Superior temporal gyrus (tissue), 1 donor: ENCODE results near the gene FCGR3B.
"Not testable (repeated sequence)": the region's sequence is repeated elsewhere in the genome, so short reads cannot be mapped to it uniquely, and the experiment has no call there.

Experiments
- DNase-seq: peaks from one replicate; pipeline ENCODE4 v3.0.0-alpha.2; 2016; ENCODE audit errors: extremely low spot score

The FCGR3B gene

GRCh38 chr1:161605762-161606540, 25.0 kb downstream of the FCGR3B start:
- DNase-seq: not testable (repeated sequence)

DNA sequence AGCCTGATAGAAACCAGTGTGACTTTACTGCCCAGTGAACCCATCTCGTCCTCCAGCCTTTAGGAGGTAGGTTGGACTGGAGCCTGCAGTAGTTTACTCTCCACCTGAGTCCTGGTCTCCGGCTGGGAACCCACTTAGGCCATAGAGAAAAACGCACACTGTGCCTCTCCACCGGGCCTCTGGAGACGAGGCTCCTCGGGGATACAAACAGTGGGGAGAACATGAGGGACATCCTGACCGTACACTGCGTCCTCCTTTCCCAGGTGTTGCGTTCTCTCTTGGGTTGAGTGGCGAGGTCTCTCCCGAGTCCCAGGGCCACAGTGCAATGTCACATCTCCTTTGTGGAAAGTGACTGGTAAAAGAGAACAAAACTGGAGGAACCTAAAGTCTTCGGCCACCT, 26.0 kb downstream of the FCGR3B start:
- not testable (repeated sequence) for DNase-seq

GRCh38 chr1:161597077-161597476, 33.9 kb downstream of the FCGR3B start:
- DNase-seq: not testable (repeated sequence)

GRCh38 chr1:161595583-161595982, 35.4 kb downstream of the FCGR3B start:
- DNase-seq: not testable (repeated sequence)

- DNase-seq: not testable (repeated sequence)
Observed at GRCh38 chr1:161595173-161595572, 35.8 kb downstream of the FCGR3B start.

- peak; percentile 42 for DNase-seq
Observed at GRCh38 chr1:161594269-161594984, 36.5 kb downstream of the FCGR3B start.

DNA sequence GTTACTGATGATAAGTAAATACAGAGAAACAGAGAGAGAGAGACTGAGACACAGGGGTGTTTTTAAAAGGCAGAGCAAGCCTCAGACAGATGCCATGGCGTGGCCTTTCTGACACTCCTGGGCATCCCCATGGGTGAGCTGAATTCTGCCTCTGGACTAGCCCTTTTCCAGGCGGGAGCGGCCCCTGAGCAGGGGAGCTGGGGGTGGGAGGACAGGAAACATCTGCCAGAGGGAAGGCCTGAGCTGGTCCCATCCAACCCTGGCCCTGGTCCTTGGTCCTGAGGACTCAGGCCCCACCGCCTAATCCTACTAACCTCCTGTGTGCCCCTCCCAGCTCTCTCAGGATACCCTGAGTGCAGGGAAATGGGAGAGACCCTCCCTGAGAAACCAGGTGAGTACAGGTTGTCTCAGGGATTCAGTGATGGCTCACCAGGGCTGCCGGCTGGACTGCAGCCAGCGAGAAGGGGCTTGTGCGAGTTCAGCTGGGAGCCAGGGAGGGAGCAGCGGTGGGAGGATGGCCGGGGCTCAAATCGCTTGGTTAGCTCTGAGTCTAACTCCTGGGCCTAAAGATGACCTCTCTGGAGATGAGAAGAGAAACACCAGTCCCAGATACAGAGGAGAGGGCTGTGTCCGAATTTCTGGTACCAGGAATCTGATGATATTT, 37.8 kb downstream of the FCGR3B start:
- not testable (repeated sequence) for DNase-seq

DNA sequence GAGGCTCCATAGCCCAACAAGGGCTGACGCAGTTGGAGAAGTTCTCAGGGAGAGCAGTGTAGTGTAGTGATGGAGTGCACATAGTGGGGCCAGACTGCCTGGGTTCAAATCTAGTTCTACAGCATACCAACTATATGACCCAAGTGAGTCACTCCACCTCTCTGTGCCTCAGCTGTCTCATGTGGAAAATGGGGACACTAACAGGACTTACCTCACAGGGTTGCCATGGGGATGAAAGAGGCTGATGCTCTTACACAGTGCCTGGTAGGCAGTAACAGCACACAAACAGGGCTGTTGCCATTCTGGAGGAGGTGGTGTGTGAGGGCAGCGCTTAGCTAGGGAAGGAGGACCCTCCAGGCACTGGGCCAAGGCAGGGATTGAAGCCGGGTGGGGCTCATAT, 38.4 kb downstream of the FCGR3B start:
- DNase-seq: not testable (repeated sequence)

DNA sequence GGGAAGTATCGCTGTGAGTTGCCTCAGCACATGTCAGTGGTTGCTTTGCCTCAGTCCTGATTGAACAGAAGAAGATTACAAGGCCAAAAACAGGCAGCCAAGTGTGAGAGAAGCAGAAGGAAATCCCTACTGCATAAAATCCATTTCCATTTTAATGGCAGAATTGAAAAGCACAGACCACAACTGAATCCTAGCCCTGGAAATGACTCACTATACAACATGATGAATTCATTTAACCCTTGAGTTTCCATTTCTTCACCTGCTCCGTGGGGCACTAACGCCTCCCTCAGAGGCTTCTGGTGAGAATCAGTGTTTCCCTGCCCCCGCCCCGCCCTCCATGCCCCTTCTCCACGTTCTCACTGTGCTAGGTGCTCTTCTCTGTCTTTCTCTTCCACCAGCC, 41.1 kb downstream of the FCGR3B start:
- DNase-seq: not testable (repeated sequence)

DNA sequence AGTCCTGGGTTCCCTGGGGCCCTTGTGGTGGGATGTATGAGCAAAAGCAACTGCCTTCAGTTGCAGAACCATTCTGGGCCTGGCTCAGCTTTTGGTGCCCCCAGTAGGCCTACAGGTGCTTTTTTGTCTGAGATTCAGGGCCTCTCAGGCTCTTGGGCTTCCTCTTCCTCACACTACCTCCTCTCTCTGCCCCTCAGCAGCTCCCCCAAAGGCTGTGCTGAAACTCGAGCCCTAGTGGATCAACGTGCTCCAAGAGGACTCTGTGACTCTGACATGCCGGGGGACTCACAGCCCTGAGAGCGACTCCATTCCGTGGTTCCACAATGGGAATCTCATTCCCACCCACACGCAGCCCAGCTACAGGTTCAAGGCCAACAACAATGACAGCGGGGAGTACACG, 41.6 kb downstream of the FCGR3B start:
- DNase-seq: not testable (repeated sequence)

GRCh38 chr1:161588596-161588995, 42.4 kb downstream of the FCGR3B start:
- DNase-seq: not testable (repeated sequence)

DNA sequence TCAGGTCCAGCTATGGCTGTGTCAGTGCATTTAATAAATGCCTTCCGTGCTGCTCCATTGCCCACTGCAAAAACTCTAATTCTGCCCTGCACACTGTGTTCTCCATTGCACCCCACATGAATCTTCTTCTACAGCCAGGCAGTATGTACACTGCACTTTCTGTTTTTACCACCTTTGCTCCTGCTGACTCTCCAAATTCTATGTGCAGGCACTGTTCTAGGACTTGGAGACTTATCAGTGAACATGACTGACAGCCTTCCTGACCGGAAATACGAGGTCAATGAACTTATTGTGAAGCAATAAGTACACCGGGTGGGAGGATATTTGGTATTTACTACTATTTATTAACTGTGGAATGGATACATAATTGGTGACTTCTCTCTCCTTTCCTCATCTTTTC, 48.1 kb downstream of the FCGR3B start:
- DNase-seq: not testable (repeated sequence)

DNA sequence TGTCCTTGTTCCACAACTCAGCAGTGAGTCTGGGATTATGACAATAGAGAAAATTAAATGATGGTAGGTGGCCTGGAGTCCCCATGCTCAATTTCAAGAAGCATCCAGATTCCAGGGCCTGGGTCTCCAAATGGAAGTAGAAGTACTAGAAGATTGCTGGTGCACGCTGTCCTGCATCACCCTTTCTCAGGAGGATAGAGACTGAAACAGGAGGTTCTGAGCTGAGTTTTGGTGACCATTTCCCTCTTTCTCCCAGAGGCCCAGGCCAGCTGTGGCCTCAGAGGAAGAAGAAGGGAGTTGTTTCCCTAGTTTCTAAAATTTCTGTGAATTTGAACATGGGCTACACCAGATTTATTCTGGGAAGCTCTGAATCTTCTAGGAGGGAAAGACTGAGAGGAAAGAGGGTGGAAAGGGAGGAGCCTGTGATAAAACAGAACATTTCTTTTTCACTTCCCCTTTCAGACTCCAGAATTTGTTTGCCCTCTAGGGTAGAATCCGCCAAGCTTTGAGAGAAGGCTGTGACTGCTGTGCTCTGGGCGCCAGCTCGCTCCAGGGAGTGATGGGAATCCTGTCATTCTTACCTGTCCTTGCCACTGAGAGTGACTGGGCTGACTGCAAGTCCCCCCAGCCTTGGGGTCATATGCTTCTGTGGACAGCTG, 50.0 kb downstream of the FCGR3B start:
- not testable (repeated sequence) for DNase-seq

- not testable (repeated sequence) for DNase-seq
Observed at GRCh38 chr1:161579856-161580507, 51.0 kb downstream of the FCGR3B start.

DNA sequence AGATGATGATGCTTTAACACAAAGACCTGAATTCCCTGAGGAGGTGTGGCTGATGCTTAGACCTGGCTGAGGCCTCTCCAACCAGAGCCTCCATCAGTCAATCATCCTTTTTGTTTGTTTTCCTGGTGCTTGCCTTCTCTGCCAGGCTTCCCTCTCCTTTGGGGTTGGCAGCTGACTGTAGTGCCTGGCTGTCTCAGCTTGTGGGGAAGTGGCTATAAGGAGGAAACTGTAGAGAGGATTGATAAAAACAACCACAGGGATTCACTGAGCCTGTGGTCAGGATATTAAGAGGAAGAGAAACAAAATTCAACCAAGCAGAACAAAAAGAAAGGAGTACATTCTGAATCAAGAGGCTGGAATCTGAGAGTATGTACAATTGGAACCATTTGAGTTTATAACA, 54.3 kb downstream of the FCGR3B start:
- DNase-seq: not testable (repeated sequence)
